HG03558 (cell line): ENCODE data around the gene GRIK5.

Experiments
- ATAC-seq: cut with Tn5 transposase; IDR thresholded peaks from one replicate; pipeline ENCODE4 v1.9.1; 2021; ENCODE audit warnings: moderate number of reproducible peaks; ENCODE audit not compliant: unreplicated experiment; ENCODE audit errors: extremely low read depth

Gene GRIK5

DNA sequence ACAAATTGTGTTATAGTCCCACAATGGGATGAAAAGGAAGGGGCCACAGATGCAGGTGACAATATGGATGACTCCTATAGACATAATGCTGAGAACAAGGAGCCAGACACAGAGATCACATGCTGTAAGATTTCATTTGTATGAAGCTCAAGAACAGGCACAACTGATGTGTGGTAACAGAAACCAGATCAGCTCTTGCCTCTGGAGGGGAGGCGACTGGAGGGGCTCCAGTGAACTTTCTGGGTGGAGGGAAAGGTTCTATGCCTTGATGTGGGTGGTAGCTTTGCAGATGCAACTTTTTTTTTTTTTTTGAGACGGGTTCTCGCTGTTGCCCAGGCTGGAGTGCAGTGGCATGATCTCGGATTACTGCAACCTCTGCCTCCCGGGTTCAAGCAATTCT, 104.9 kb downstream of the GRIK5 start:
- no peak for ATAC-seq

GRCh38 chr19:41960973-41961372, 109.0 kb downstream of the GRIK5 start:
- ATAC-seq = no peak

DNA sequence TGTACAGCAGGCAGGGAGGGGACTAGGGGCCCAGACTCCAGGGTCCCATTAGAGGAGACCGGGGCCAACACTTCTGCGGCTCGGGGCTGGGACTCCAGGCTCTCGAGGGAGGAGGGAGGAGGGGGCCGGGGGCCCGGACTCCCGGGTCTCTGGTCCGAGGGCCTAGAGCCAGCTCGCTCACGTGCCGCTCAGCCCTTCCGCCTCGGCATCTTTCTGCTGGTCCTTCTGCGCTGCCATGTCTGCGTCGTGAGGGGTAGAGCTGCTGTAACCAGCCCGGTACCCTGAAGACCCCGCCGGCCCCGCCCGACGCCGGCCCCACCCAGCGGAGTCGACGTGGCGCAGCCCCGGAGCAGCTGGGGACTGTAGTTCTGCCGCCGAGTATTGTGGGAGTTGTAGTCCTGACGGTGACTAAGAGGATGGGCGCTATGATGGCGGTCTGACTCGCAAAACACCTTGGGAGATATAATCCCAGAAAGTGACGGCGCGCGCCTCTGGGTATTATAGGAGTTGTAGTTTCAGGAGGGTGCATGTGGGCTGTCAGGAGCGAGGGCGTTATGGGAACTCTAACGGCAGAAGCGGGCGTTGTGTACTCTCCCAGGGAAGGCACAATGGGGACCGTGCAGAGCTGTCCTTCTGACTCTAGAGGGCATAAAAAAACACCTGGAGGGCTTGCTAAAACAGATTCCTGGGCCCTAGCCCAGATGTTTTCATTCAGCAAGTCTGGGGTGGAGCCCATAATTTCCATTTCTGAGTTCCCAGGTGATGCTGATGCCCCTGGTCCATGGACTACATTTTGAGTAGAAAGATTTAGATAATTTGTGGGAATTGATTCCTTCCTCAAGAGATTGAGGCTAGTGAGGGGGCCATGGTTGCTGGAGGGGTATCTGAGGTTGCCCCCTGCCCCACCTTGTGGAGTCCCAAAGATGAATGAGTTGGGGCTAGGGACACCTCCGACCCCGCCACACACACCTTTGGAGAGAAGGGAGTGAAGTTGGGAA, 110.7 kb downstream of the GRIK5 start, which contains the start of gene RABAC1:
Gene RABAC1 (minus strand): TSS at position 266 of the 998 bp plus-strand sequence. CDS start 29 bp downstream, at position 237.
- peak; percentile 57 for ATAC-seq

DNA sequence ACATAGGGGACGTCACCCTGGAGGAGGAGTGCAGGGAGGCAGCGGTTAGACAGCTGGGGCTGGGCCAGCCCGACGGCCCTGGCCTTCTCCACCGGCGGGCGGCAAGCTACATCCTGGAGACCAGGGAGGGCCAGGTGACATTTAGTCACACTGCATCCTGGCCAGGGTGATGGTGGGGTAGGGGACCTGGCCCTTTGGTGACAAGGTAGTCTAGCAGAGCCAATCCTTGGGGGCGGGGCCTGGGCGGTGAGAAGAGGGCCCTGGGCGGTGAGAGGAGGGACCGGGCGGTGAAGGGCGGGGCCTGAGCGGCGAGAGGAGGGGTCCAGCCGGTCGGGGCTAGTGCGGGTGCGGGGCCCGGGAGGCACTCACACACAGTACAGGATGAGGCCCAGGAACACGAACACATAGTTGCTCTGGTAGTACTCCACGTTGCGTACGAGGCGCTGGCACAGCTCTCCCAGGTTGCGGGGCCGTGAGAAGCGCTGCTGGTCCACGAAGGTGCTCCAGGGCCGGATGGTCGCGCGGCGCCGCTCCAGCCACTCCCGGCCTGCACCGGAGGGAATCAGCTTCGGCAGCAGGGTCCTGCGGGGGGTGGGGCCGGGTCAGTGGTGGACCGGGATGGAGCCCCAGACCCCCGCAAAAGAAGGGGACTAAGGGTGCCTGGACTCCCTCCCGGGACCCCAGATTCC, 111.5 kb downstream of the GRIK5 start:
- no peak for ATAC-seq

DNA sequence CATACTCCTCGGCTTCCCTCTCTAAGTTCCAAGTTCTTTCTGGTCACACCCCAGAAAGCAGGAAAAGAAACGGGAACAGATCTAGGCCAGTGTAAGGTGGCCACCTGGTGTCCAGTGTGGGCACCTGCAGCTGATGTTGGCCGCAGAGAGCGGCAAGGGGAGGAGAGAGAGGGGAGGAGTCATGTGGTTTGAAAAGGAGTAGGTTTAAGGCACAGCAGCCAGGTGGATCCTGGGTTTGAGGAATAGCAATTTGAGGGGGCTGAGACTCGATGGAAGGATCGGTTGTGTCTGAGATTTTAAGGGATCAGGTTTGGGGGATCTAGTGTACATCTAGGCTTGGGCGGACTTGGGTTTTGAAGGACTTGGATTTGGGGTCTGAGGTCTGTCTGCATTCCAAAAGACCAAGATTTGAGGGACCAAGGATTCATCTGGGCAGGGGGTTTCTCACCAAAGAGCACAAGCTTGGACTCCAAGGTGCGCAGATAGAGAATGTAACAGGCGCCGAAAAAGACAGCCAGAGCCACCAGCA, 112.1 kb downstream of the GRIK5 start:
- no peak for ATAC-seq

GRCh38 chr19:41957161-41957837, 112.7 kb downstream of the GRIK5 start:
- no peak for ATAC-seq

DNA sequence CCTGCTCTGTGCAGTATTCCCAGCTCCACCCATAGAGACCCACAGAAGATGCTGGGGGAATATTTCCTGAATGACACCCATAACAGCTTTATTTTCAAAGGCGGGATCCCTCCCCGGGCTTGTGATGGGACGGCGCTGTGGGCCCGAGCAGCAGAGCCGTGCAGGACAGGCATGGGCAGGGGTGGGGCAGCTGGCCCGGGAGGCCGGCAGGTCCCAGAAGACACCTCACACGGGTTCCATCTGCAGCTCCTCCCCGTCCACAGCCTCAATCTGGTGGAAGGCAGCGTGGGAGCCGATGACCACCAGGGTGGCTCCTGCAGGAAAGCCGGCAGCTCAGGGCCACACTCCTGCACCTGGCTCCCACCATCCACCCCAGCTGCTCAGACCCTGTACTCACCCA, 113.4 kb downstream of the GRIK5 start:
- no peak for ATAC-seq

- no peak for ATAC-seq
Measured at GRCh38 chr19:41955521-41955920, 114.5 kb downstream of the GRIK5 start.

GRCh38 chr19:41951686-41952172, 118.3 kb downstream of the GRIK5 start:
- no peak for ATAC-seq
